ENCODE data around the gene FAM9A.
"Not testable (repeated sequence)": the region's sequence is repeated elsewhere in the genome, so short reads cannot be mapped to it uniquely, and the experiment has no call there.

DNA sequence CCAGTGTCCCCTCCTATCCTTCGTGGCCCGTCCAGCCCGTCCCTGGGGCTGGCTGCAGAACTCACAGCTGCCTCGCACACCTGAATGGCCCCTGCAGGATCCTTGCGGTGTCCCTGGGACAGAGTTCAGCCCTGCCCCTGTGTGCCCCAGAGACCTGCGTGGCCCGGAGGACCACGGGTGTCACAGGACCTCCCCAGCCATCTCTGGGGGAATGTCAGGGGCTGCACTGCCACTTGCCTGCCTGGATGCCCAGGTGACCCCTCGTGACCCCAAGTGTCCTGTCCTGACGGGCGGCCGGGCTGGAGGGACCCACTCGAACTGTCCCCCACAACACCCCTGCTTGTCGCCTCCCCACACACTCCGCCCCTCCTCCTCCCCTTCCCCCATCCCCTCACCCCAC is 832 bp downstream of the FAM9A start:
- TF ChIP-seq, protein P1, sequence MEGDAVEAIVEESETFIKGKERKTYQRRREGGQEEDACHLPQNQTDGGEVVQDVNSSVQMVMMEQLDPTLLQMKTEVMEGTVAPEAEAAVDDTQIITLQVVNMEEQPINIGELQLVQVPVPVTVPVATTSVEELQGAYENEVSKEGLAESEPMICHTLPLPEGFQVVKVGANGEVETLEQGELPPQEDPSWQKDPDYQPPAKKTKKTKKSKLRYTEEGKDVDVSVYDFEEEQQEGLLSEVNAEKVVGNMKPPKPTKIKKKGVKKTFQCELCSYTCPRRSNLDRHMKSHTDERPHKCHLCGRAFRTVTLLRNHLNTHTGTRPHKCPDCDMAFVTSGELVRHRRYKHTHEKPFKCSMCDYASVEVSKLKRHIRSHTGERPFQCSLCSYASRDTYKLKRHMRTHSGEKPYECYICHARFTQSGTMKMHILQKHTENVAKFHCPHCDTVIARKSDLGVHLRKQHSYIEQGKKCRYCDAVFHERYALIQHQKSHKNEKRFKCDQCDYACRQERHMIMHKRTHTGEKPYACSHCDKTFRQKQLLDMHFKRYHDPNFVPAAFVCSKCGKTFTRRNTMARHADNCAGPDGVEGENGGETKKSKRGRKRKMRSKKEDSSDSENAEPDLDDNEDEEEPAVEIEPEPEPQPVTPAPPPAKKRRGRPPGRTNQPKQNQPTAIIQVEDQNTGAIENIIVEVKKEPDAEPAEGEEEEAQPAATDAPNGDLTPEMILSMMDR (IDR thresholded peaks at IDR 0.05; ENCODE audit: borderline replicate concordance, extremely low read depth, low read length, poor library complexity, severe bottlenecking): not testable (repeated sequence)
- TF ChIP-seq EZH2 (IDR thresholded peaks at IDR 0.05; ENCODE audit: borderline replicate concordance, low read depth, low read length, severe bottlenecking): not testable (repeated sequence)

Data from DND-41 (cell line).